GM12874 (cell line): ENCODE data around the gene C9orf43.

Experiments used
- CTCF ChIP-seq: IDR thresholded peaks from 2 replicates; pipeline ENCODE4 v1.5.1; 2011; ENCODE audit warnings: low read depth, mild to moderate bottlenecking, control low read depth, low read length, moderate library complexity; ENCODE audit not compliant: insufficient read depth

C9orf43 gene

DNA sequence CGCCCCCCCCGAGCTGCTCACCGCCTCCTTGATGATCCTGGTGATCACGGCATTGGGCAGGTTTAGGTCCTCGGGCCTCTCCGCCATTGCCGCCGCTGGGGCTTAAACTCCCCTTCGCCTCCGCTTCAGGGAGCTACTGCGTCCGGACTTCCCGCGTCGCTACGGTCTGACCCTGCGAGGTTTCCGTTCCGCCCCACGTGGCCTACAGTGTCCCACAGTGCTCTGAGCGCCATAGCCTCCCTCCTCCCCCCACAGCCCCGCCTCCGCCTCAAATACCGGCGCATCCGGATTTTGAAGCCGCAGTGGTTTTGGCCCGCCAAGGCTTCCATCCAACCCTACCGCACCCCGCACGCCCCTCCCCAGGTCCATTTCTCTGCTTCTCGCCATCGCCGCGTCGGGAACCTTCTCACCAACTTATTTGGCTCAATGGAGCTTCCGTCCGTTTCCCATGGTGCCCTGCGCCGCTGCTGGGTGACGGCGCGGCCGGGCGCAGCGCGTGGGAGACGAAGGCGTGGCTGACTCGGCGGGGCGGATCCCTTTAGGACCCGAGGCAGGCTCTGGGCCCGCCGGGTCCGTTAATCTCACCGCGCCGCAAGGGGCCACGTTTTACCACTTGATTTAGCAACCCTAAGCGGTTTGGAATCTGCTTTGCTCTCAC, at the start of gene C9orf43, which contains the start of gene POLE3:
Gene C9orf43, plus strand, starts transcription at position 541 of the 658 bp plus-strand sequence. CDS start 2,747 bp downstream, outside the sequence.
Gene POLE3, minus strand, starts transcription at position 469 of the 658 bp plus-strand sequence. Its CDS starts 382 bp downstream, at position 87.
- no peak for TF ChIP-seq CTCF

DNA sequence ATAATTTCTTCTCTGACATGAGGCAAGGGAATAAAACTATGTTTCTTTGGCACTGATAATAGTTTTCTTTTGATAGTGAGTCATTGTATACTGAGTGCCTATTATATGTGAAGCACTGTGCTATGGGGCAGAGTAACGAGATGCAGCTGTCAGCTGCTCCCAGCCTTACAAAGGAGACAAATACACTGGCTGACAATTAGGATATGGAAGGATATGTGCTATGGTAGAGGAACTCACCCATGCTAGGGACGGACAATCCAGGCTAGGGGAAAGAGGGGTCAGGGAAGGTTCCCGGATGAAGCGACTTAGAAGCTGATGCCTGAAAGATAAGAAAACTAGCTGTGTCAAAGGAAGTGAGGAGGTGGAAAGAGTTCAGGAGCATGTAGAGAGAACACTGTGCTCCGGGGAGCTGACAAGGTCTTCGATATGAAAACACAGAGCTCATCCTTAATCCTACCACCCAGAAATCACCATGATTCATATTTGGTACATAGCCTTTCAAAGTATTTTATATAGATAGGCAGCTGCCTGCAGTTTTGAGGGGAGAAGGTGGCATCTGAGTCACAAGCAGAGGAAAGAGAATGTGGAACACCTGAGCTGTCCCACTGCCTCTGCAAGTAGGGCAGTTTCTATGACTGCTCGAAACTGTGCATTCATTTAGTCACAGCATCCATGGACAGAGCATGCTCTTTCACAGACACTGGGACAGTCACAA, 49.1 kb upstream of the C9orf43 start:
- no peak for TF ChIP-seq CTCF

DNA sequence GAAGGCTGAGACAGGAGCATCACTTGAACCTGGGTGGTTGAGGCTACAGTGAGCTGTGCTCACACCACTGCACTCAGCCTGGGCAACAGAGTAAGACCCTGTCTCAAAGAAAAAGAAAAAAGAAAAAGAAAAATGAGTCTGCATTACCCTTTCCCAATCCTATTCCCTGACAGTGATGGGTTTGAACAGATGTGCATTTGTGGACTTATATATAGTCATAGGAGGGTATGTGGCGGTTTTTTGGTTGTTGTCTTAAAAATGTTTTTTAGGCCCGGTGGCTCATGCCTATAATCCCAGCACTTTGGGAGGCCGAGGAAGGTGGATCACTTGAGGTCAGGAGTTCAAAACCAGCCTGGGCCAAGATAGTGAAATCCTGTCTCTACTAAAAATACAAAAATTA, 47.2 kb upstream of the C9orf43 start:
- no peak for TF ChIP-seq CTCF

DNA sequence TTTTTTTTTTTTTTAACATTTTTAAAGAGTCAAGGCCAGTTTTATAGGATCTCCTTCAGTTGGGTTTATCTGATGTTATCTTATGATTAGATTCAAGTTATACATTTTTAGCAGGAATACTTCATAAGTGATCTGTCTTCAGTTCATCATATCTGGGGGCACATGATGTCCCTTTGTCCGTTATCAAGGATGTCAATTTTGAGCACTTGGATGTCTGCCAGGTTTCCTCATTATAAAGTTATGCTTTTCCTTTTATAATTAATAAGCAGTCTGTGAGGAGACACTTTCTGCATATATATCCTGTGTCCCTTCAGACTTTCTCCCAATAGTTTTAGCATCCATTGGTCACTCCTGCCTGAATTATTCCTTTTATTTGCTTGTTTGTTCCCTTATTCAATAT, 45.6 kb upstream of the C9orf43 start:
- no peak for TF ChIP-seq CTCF

DNA sequence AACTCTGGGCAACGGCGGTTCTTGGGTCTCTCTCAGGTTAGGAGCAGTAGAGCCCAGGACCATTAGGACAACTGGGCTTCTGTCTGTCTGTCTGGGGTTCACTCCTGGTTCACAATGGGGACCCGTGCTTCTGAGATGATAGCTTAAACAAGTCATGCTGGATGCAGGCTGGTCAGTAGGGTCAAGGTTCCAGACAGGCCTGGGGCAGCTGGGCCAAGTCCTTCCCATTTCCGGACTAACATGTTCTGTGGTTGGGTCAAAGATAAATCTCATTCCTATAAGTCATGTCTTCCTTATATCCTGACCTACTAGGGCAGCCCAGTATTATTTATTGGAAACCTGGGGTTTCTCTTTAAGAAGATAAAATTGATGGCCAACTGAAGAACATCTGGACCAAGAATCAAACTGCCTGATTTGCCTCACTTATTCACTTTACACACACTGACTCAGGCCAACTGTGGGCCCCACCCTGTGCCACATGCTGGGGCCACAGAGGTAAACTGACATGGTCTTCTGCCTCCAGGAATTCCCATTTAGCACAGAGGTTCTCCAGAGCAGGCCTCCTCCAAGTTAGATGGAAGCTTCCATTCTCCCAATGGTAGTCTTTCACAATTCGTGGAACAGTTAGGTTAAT, 42.1 kb upstream of the C9orf43 start:
- no peak for TF ChIP-seq CTCF

DNA sequence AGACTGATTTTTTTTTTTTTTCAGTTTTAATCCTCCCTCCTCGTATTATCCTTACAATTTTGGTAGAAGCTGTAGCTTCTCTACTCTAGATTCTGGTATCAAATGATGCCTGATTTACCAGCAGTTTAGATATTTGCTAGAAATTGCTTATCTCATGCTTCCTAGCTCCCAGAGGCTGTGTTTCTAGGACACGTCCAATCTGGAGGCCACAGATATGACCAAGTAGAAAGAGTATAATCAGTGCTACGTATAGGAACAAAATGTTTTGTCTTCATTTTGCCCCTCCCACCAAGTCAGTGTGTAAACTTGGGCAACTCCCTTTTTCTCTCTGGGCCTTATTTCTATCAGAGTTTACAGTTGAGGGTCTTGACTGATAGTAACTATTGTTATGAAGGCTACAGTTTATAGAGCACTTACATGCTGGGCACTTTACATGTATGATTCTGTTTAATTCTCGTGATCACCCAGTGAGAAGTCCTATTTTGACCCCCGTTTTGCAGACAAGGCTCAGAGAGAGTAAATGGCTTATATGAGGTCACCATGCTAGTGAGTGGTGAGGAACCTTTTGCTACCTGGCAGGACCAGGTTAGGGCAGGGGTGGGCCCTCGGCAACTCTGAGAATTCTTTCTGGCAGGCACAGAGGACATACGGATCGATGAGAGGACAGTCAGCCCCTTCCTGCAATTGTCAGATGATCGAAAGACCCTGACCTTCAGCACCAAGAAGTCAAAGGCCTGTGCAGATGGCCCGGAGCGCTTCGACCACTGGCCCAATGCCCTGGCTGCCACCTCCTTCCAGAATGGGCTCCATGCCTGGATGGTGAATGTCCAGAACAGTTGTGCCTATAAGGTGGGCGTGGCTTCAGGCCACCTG, 41.3 kb upstream of the C9orf43 start:
- TF ChIP-seq CTCF: no peak

DNA sequence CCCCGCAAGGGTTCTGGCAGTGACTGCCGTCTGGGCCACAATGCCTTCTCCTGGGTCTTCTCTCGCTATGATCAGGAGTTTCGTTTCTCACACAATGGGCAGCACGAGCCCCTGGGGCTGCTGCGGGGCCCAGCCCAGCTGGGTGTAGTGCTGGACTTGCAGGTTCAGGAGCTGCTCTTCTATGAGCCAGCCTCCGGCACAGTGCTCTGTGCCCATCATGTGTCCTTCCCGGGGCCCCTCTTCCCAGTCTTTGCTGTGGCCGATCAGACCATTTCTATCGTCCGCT, 40.7 kb upstream of the C9orf43 start:
- no peak for TF ChIP-seq CTCF
